ENCODE measurements around the gene TSSC4. TPM values are rescaled to one million over a fixed set of nuclear protein-coding genes. Genes with fewer than 3 reads are reported as not detected.
A peak's percentile ranks its signal among the peaks of the same experiment; 100 is the strongest.

Gene TSSC4
- total RNA-seq, 2 experiments from 2014 or later, result 48.4 to 52.1 TPM

- Mint-ChIP-seq H3K36me3 (peaks cover 2% of the 10 kb centered on the region), H3K9me3 (ENCODE audit: low read depth) (no peaks in the 10 kb centered on the region), H3K4me3 (peak within 1 kb of the TSS; percentile 83), H3K27ac (peak within 1 kb of the TSS; percentile 78), H3K27me3 (peaks cover 4% of the 10 kb centered on the region), H3K4me1 (peaks cover 24% of the 10 kb centered on the region)
- ATAC-seq (peak; percentile 80), DNase-seq (no peak)
- CTCF ChIA-PET, result interaction anchor here (1.1 to 3.8 kb wide), 4 partner anchors 11 to 72 kb away, joined by 6 to 36 read pairs (median 13); partner anchors contain the start of gene TSSC4
Observed at GRCh38 chr11:2376751-2377451, 23.6 kb upstream of the TSSC4 start, which contains the start of gene CD81. CD81 (plus strand) TSS chr11:2377310; CDS start chr11:2377550, 240 bp downstream.

GRCh38 chr11:2377511-2378443 lies 22.8 kb upstream of the TSSC4 start:
- no peaks in the 10 kb centered on the region for H3K9me3 Mint-ChIP-seq (ENCODE audit: low read depth)
- DNase-seq, result peak; percentile 68
- peak overlapping the region; percentile 83 for H3K4me3 Mint-ChIP-seq
- ATAC-seq, result peak; percentile 46
- H3K4me1 Mint-ChIP-seq, result peaks cover 24% of the 10 kb centered on the region
- peaks cover 4% of the 10 kb centered on the region for H3K27me3 Mint-ChIP-seq
- peaks cover 2% of the 10 kb centered on the region for H3K36me3 Mint-ChIP-seq
- H3K27ac Mint-ChIP-seq, result peak overlapping the region; percentile 78
- CTCF ChIA-PET, result interaction anchor here (1.0 to 3.8 kb wide), 5 partner anchors 9 to 73 kb away, joined by 4 to 36 read pairs (median 10); partner anchors contain the start of gene TSSC4

- peaks cover 4% of the 10 kb centered on the region for H3K27me3 Mint-ChIP-seq
- H3K4me1 Mint-ChIP-seq, result peaks cover 27% of the 10 kb centered on the region
- ATAC-seq (no peak), DNase-seq (no peak)
- CTCF ChIA-PET, result interaction anchor here (1.0 to 3.8 kb wide), 4 partner anchors 9 to 74 kb away, joined by 4 to 36 read pairs (median 10); partner anchors contain the start of gene TSSC4
- peaks cover 2% of the 10 kb centered on the region for H3K36me3 Mint-ChIP-seq
- H3K4me3 Mint-ChIP-seq, result peak overlapping the region; percentile 83
- peak overlapping the region; percentile 78 for H3K27ac Mint-ChIP-seq
- no peaks in the 10 kb centered on the region for H3K9me3 Mint-ChIP-seq (ENCODE audit: low read depth)
Observed at GRCh38 chr11:2378527-2379210, 21.9 kb upstream of the TSSC4 start.

- CTCF ChIA-PET, result no interaction called here
- no peak for DNase-seq
- Mint-ChIP-seq H3K27ac (peak overlapping the region; percentile 26), H3K4me3 (no peak overlapping the region), H3K27me3 (peaks cover 4% of the 10 kb centered on the region), H3K36me3 (peaks cover 2% of the 10 kb centered on the region), H3K4me1 (peaks cover 34% of the 10 kb centered on the region), H3K9me3 (ENCODE audit: low read depth) (no peaks in the 10 kb centered on the region)
- no peak for ATAC-seq
Observed at GRCh38 chr11:2379466-2380174, 20.9 kb upstream of the TSSC4 start.

GRCh38 chr11:2380396-2380795 lies 20.2 kb upstream of the TSSC4 start:
- Mint-ChIP-seq H3K27me3 (peaks cover 4% of the 10 kb centered on the region), H3K4me3 (no peak overlapping the region), H3K9me3 (ENCODE audit: low read depth) (no peaks in the 10 kb centered on the region), H3K27ac (no peak overlapping the region), H3K36me3 (peaks cover 2% of the 10 kb centered on the region), H3K4me1 (peaks cover 40% of the 10 kb centered on the region)
- ATAC-seq (no peak), DNase-seq (no peak)
- CTCF ChIA-PET, result no interaction called here

GRCh38 chr11:2380807-2381350 lies 19.7 kb upstream of the TSSC4 start:
- ATAC-seq (no peak), DNase-seq (no peak)

GRCh38 chr11:2381494-2382128 lies 18.9 kb upstream of the TSSC4 start:
- Mint-ChIP-seq H3K27ac (no peak overlapping the region), H3K4me3 (no peak overlapping the region)
- no peak for DNase-seq

More at GRCh38 chr11:2380807-2381350, 19.7 kb upstream of the TSSC4 start:
- Mint-ChIP-seq H3K36me3 (peaks cover 5% of the 10 kb centered on the region), H3K27ac (no peak overlapping the region), H3K27me3 (peaks cover 4% of the 10 kb centered on the region), H3K4me1 (peaks cover 44% of the 10 kb centered on the region), H3K4me3 (no peak overlapping the region), H3K9me3 (ENCODE audit: low read depth) (no peaks in the 10 kb centered on the region)
- CTCF ChIA-PET, result no interaction called here

GRCh38 chr11:2382129-2382517 lies 18.4 kb upstream of the TSSC4 start:
- Mint-ChIP-seq H3K4me3 (no peak overlapping the region), H3K27me3 (no peaks in the 10 kb centered on the region), H3K9me3 (ENCODE audit: low read depth) (no peaks in the 10 kb centered on the region), H3K4me1 (peaks cover 53% of the 10 kb centered on the region), H3K36me3 (peaks cover 5% of the 10 kb centered on the region), H3K27ac (peak overlapping the region; percentile 7)
- DNase-seq (no peak), ATAC-seq (no peak)
- CTCF ChIA-PET, result interaction anchor here (1.1 to 1.2 kb wide), 3 partner anchors 39 to 151 kb away, joined by 3 to 8 read pairs (median 3); no protein-coding TSS in a partner anchor

More at GRCh38 chr11:2381494-2382128, 18.9 kb upstream of the TSSC4 start:
- peaks cover 48% of the 10 kb centered on the region for H3K4me1 Mint-ChIP-seq
- no peaks in the 10 kb centered on the region for H3K27me3 Mint-ChIP-seq
- no peak for ATAC-seq
- H3K36me3 Mint-ChIP-seq, result peaks cover 5% of the 10 kb centered on the region
- no peaks in the 10 kb centered on the region for H3K9me3 Mint-ChIP-seq (ENCODE audit: low read depth)
- CTCF ChIA-PET, result interaction anchor here (1.1 kb wide), 2 partner anchors 39 to 151 kb away, joined by 3 read pairs; no protein-coding TSS in a partner anchor

GRCh38 chr11:2382936-2383851 lies 17.4 kb upstream of the TSSC4 start:
- Mint-ChIP-seq H3K4me3 (no peak overlapping the region), H3K27ac (peak overlapping the region; percentile 25), H3K9me3 (ENCODE audit: low read depth) (no peaks in the 10 kb centered on the region), H3K36me3 (peaks cover 5% of the 10 kb centered on the region), H3K27me3 (no peaks in the 10 kb centered on the region), H3K4me1 (peaks cover 62% of the 10 kb centered on the region)
- CTCF ChIA-PET, result interaction anchor here (0.9 to 1.2 kb wide), 3 partner anchors 38 to 78 kb away, joined by 3 to 8 read pairs (median 3); no protein-coding TSS in a partner anchor
- DNase-seq, result no peak
- ATAC-seq, result no peak

- Mint-ChIP-seq H3K27ac (peak overlapping the region; percentile 84), H3K4me1 (peaks cover 62% of the 10 kb centered on the region), H3K4me3 (peak overlapping the region; percentile 22), H3K27me3 (no peaks in the 10 kb centered on the region), H3K36me3 (peaks cover 5% of the 10 kb centered on the region), H3K9me3 (ENCODE audit: low read depth) (no peaks in the 10 kb centered on the region)
- CTCF ChIA-PET, result interaction anchor here (0.7 to 0.9 kb wide), 2 partner anchors 78 to 149 kb away, joined by 3 read pairs; no protein-coding TSS in a partner anchor
- DNase-seq (peak; percentile 65), ATAC-seq (peak; percentile 18)
Observed at GRCh38 chr11:2383852-2384804, 16.4 kb upstream of the TSSC4 start.
